H1 (cell line): ENCODE measurements around the gene LIPC. TPM values are rescaled to one million over a fixed set of nuclear protein-coding genes. Genes with fewer than 3 reads are reported as not detected.
A peak's percentile ranks its signal among the peaks of the same experiment; 100 is the strongest.

Experiments used
- CTCF ChIA-PET: fragments of 300-600 bp; sonication (Branson Sonifier 250); formaldehyde crosslinking; loops from one replicate; lab custom pipeline; 2021; ENCODE audit not compliant: partially characterized antibody; lab: Charles Lee
- POLR2A ChIA-PET: fragments of 300-600 bp; sonication (Branson Sonifier 250); formaldehyde crosslinking; loops from one replicate; lab custom pipeline; 2021; ENCODE audit warnings: inconsistent platforms; ENCODE audit not compliant: partially characterized antibody; lab: Charles Lee
- DNase-seq, 2 experiments: peaks; one replicate each; pipeline versions ENCODE4 v3.0.0 to v3.0.0-alpha.2; 2010 to 2022; ENCODE audit warnings: low spot score in 2 of 2, low read depth in 1 of 2, mixed read lengths in 1 of 2
- FAIRE-seq: peaks from 2 replicates; lab custom pipeline; 2011; peaks lifted over from hg19 to GRCh38; lab: Jason Lieb, UNC
- H2AFZ ChIP-seq: 2 replicates; pipeline ENCODE4 v1.8.1; 2012; ENCODE audit warnings: low read length, inconsistent platforms
- H2AK5ac ChIP-seq: 2 replicates; pipeline ENCODE4 v1.6.1; 2013; ENCODE audit warnings: low read depth, low read length
- H2BK120ac ChIP-seq: replicated peaks from 2 replicates; pipeline ENCODE3; 2013; ENCODE audit warnings: low read depth, low read length, inconsistent platforms
- H2BK12ac ChIP-seq: 2 replicates; pipeline ENCODE4 v1.6.1; 2013; ENCODE audit warnings: low read depth, low read length
- H2BK15ac ChIP-seq: 2 replicates; pipeline ENCODE4 v1.6.1; 2013; ENCODE audit warnings: low read length
- H2BK20ac ChIP-seq: 2 replicates; pipeline ENCODE4 v1.6.1; 2013; ENCODE audit warnings: low read length
- H2BK5ac ChIP-seq: 2 replicates; pipeline ENCODE4 v1.6.1; 2013; ENCODE audit warnings: low read depth, low read length
- H3K14ac ChIP-seq: 2 replicates; pipeline ENCODE4 v1.6.1; 2013; ENCODE audit warnings: inconsistent platforms; ENCODE audit not compliant: insufficient read length
- H3K18ac ChIP-seq: 2 replicates; pipeline ENCODE4 v1.6.1; 2013; ENCODE audit warnings: low read length; ENCODE audit errors: extremely low read depth
- H3K23ac ChIP-seq: 2 replicates; pipeline ENCODE4 v1.6.1; 2013; ENCODE audit warnings: inconsistent platforms; ENCODE audit not compliant: insufficient read length
- H3K23me2 ChIP-seq: 2 replicates; pipeline ENCODE4 v1.6.1; 2013; ENCODE audit warnings: low read depth, low read length
- H3K27ac ChIP-seq: 2 replicates; pipeline ENCODE4 v1.6.1; 2011; ENCODE audit warnings: low read depth, low read length, inconsistent platforms
- H3K27me3 ChIP-seq, 4 experiments: replicated peaks in 1 of 4; 1 replicate in 1 of 4; 2 replicates in 3 of 4; pipeline versions ENCODE4 v1.6.1 to v1.8.1; 2011 to 2013; ENCODE audit warnings: low read length in 3 of 4, mild to moderate bottlenecking in 3 of 4, inconsistent platforms in 2 of 4, mixed read lengths in 2 of 4, moderate library complexity in 1 of 4; ENCODE audit not compliant: control insufficient read depth in 3 of 4, insufficient read depth in 3 of 4; ENCODE audit errors: extremely low read depth in 1 of 4
- H3K36me3 ChIP-seq, 4 experiments: 2 replicates each; pipeline versions ENCODE4 v1.6.1 to v1.8.1; 2011 to 2013; ENCODE audit warnings: mild to moderate bottlenecking in 4 of 4, low read length in 3 of 4, moderate library complexity in 2 of 4, control low read depth in 1 of 4, inconsistent platforms in 1 of 4; ENCODE audit not compliant: insufficient read depth in 4 of 4, control insufficient read depth in 2 of 4
- H3K4ac ChIP-seq: replicated peaks from 2 replicates; pipeline ENCODE3; 2013; ENCODE audit warnings: low read length, low read depth, mixed read lengths, inconsistent platforms; ENCODE audit not compliant: insufficient read length
- H3K4me1 ChIP-seq, 4 experiments: replicated peaks in 1 of 4; 1 replicate in 1 of 4; 2 replicates in 3 of 4; pipeline versions ENCODE4 v1.6.1 to v1.8.1; 2011 to 2013; ENCODE audit warnings: low read length in 3 of 4, inconsistent platforms in 2 of 4, mixed read lengths in 1 of 4; ENCODE audit not compliant: insufficient read depth in 4 of 4, control insufficient read depth in 3 of 4
- H3K4me2 ChIP-seq, 2 experiments: 2 replicates each; pipeline versions ENCODE4 v1.6.1 to v1.8.1; 2011 to 2013; ENCODE audit warnings: low read depth in 2 of 2, low read length in 2 of 2, control low read depth in 1 of 2, inconsistent platforms in 1 of 2, mild to moderate bottlenecking in 1 of 2; ENCODE audit not compliant: insufficient read depth in 1 of 2
- H3K4me3 ChIP-seq, 4 experiments: fragments of 200-600, 300-600 bp in 1 of 4; sonication (generic), shearing (Covaris generic), sonication (Bioruptor Twin) in 1 of 4; 2 replicates each; pipeline versions ENCODE4 v1.5.1 to v1.8.1; 2011 to 2016; ENCODE audit warnings: low read length in 4 of 4, low read depth in 3 of 4, control low read depth in 2 of 4, inconsistent platforms in 2 of 4, mild to moderate bottlenecking in 2 of 4, mixed read lengths in 1 of 4, moderate library complexity in 1 of 4; ENCODE audit not compliant: insufficient read depth in 2 of 4; ENCODE audit errors: extremely low read depth in 1 of 4
- H3K56ac ChIP-seq: replicated peaks from 2 replicates; pipeline ENCODE3; 2013; ENCODE audit warnings: low read depth, mild to moderate bottlenecking, mixed read lengths, low read length, inconsistent platforms; ENCODE audit not compliant: insufficient read length
- H3K79me1 ChIP-seq: 2 replicates; pipeline ENCODE4 v1.6.1; 2013; ENCODE audit warnings: low read depth, low read length, control low read depth
- H3K79me2 ChIP-seq, 2 experiments: 2 replicates each; pipeline versions ENCODE4 v1.6.1 to v1.8.1; 2012 to 2013; ENCODE audit warnings: low read length in 2 of 2, mild to moderate bottlenecking in 2 of 2, inconsistent platforms in 1 of 2; ENCODE audit not compliant: insufficient read depth in 2 of 2, control insufficient read depth in 1 of 2
- H3K9ac ChIP-seq, 4 experiments: replicated peaks in 1 of 4; 1 replicate in 1 of 4; 2 replicates in 3 of 4; pipeline versions ENCODE4 v1.6.1 to v1.8.1; 2011 to 2013; ENCODE audit warnings: low read depth in 3 of 4, low read length in 3 of 4, control low read depth in 2 of 4, mild to moderate bottlenecking in 2 of 4, moderate library complexity in 2 of 4, inconsistent platforms in 1 of 4; ENCODE audit errors: extremely low read depth in 1 of 4
- H3K9me3 ChIP-seq, 2 experiments: 2 replicates each; pipeline versions ENCODE4 v1.6.1 to v1.8.1; 2012 to 2013; ENCODE audit warnings: mild to moderate bottlenecking in 2 of 2, moderate library complexity in 2 of 2, control low read depth in 1 of 2, inconsistent platforms in 1 of 2, low read depth in 1 of 2, low read length in 1 of 2, mixed read lengths in 1 of 2; ENCODE audit not compliant: insufficient read depth in 2 of 2
- H4K20me1 ChIP-seq, 2 experiments: replicated peaks in 1 of 2; 2 replicates each; pipeline versions ENCODE3 to v1.8.1; 2011 to 2013; ENCODE audit warnings: inconsistent platforms in 2 of 2, low read length in 2 of 2, mild to moderate bottlenecking in 1 of 2; ENCODE audit not compliant: insufficient read depth in 2 of 2, control insufficient read depth in 1 of 2
- H4K5ac ChIP-seq: 2 replicates; pipeline ENCODE4 v1.6.1; 2013; ENCODE audit warnings: low read length, low read depth, mixed read lengths, inconsistent platforms; ENCODE audit not compliant: insufficient read length
- H4K8ac ChIP-seq: 2 replicates; pipeline ENCODE4 v1.8.0; 2013; ENCODE audit warnings: mild to moderate bottlenecking, moderate library complexity, low read length, inconsistent platforms; ENCODE audit not compliant: insufficient read depth; ENCODE audit errors: extremely low read depth
- H4K91ac ChIP-seq: replicated peaks from 2 replicates; pipeline ENCODE3; 2013; ENCODE audit warnings: low read length, mixed read lengths, inconsistent platforms; ENCODE audit not compliant: insufficient read length
- EP300 ChIP-seq, 2 experiments: IDR thresholded peaks; 1 replicate in 1 of 2; 2 replicates in 1 of 2; pipeline ENCODE4 v1.6.1; 2011 to 2012; ENCODE audit warnings: low read depth in 2 of 2, low read length in 2 of 2, mild to moderate bottlenecking in 2 of 2, borderline replicate concordance in 1 of 2, inconsistent platforms in 1 of 2, moderate library complexity in 1 of 2
- JUND ChIP-seq: IDR thresholded peaks from 2 replicates; pipeline ENCODE4 v1.6.1; 2011; ENCODE audit warnings: mild to moderate bottlenecking, improper control_type of control experiment, low read length
- POLR2A ChIP-seq, 2 experiments: IDR thresholded peaks; 1 replicate in 1 of 2; 2 replicates in 1 of 2; pipeline ENCODE4 v1.6.1; 2011; ENCODE audit warnings: low read depth in 2 of 2, low read length in 2 of 2, mild to moderate bottlenecking in 2 of 2; ENCODE audit errors: control extremely low read depth in 1 of 2
- SP2 ChIP-seq: IDR thresholded peaks from 2 replicates; pipeline ENCODE4 v1.6.1; 2012; ENCODE audit warnings: mild to moderate bottlenecking, low read length, inconsistent platforms
- TBP ChIP-seq: IDR thresholded peaks from 2 replicates; pipeline ENCODE4 v1.6.1; 2011; ENCODE audit warnings: low read depth, low read length, improper control_type of control experiment
- WGBS, 2 experiments: shearing (Covaris generic) in 1 of 2; methylation state at CpG; one replicate each; pipeline versions ENCODE4 v1.1.6 to v1.1.7; 2013 to 2015; ENCODE audit warnings: low lambda C conversion rate in 2 of 2, mixed read lengths in 2 of 2, inconsistent platforms in 1 of 2, low coverage in 1 of 2, missing lambda C conversion rate in 1 of 2; ENCODE audit not compliant: insufficient replicate concordance in 2 of 2, insufficient coverage in 1 of 2, insufficient read length in 1 of 2; ENCODE audit errors: extremely low coverage in 1 of 2, missing lambda C conversion rate in 1 of 2; 5-methylcytosine and 5-hydroxymethylcytosine counted together
- polyA plus RNA-seq, 7 experiments: library from polyadenylated mRNA; depleted of rRNA in 3 of 7; stranded (reverse) in 5 of 7; unstranded in 2 of 7; fragments of >200 nt in 5 of 7; fragments of 200-250 nt in 2 of 7; gene quantifications; 1 replicate in 5 of 7; 2 replicates in 1 of 7; 4 replicates in 1 of 7; pipeline versions ENCODE4 v1.2.1 to v1.2.3, GENCODE V29; 2011 to 2013; ENCODE audit warnings: missing spikeins in 2 of 7, mixed read lengths in 2 of 7
- total RNA-seq: library from RNA; stranded (reverse); fragmentation: NEBNext Ultra II Directional; extraction: Animal tissue kit (Norgen Biotek cat#: 25700); gene quantifications from 2 replicates; pipeline ENCODE4 v1.2.1, GENCODE V29; 2021

The LIPC gene
- total and polyA plus RNA-seq, 2 of the 8 experiments (the other 6 are each of a cell fraction or from before 2014, with no cell fraction given): not detected

DNA sequence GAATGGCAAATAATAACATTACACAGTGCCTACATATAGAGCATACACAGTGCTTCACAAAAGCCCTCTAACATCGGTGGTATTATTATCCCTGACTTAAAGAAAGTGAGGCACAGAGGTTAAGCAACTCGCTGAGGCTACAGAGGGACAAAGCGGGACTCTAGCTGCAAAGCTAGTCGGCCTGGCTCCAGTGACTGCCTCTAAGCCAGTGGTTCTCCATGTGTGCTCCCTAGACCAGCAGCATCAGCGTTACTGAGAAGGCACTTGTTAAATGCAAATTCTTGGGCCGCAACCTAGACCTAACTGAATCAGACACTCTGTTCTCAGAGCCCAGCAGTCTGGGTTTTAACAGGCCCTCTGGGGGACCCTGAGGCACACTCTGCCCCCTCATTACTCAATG, 33.1 kb upstream of the LIPC start:
- H4K8ac ChIP-seq: no peak overlapping the region
- no peak overlapping the region for H2BK15ac ChIP-seq
- H3K18ac ChIP-seq: no peak overlapping the region
- H3K79me1 ChIP-seq: no peaks in the 10 kb centered on the region
- H2AFZ ChIP-seq: peak overlapping the region; percentile 74; the same call in 1 of the 2 replicates
- ChIA-PET POLR2A (no interaction called here), CTCF (interaction anchor here (1.0 kb wide), 1 partner anchor 216 kb away, joined by 3 read pairs; no protein-coding TSS in a partner anchor)
- no peak overlapping the region for H2BK5ac ChIP-seq
- no peak overlapping the region for H2BK20ac ChIP-seq
- H3K23me2 ChIP-seq: no peaks in the 10 kb centered on the region
- no peak for DNase-seq
- no peak overlapping the region for H3K9ac ChIP-seq
- H3K56ac ChIP-seq: no peak overlapping the region
- H2BK120ac ChIP-seq: no peak overlapping the region
- no peak overlapping the region for H3K4ac ChIP-seq
- H3K79me2 ChIP-seq: no peaks in the 10 kb centered on the region
- TF ChIP-seq POLR2A (IDR thresholded peaks at IDR 0.05; ENCODE audit: control extremely low read depth in 1 of 2, low read depth in 2 of 2, low read length in 2 of 2): no peak
- no peak for TF ChIP-seq SP2
- TF ChIP-seq EP300 (IDR thresholded peaks at IDR 0.05; ENCODE audit: borderline replicate concordance in 1 of 2, low read depth in 2 of 2, low read length in 2 of 2): no peak
- TF ChIP-seq JUND: no peak
- no peak for TF ChIP-seq TBP
- H4K5ac ChIP-seq: no peak overlapping the region
- no peak overlapping the region for H4K91ac ChIP-seq
- no peak overlapping the region for H3K14ac ChIP-seq
- WGBS, 2 experiments: 82% methylated on average over 6 of the region's 6 CpGs; no CpG with 5 or more reads in 1 of the 2 experiments
- H3K23ac ChIP-seq: no peak overlapping the region
- no peak overlapping the region for H2BK12ac ChIP-seq
- no peaks in the 10 kb centered on the region for H3K4me1 ChIP-seq
- H3K27me3 ChIP-seq: no peaks in the 10 kb centered on the region; a peak in 1 of 7 replicates
- FAIRE-seq: no peak
- H2AK5ac ChIP-seq: no peak overlapping the region
- no peak overlapping the region for H3K4me2 ChIP-seq
- H3K9me3 ChIP-seq: no peaks in the 10 kb centered on the region
- H3K27ac ChIP-seq: no peak overlapping the region
- no peaks in the 10 kb centered on the region for H4K20me1 ChIP-seq
- no peak overlapping the region for H3K4me3 ChIP-seq
- no peaks in the 10 kb centered on the region; a peak in 1 of 8 replicates for H3K36me3 ChIP-seq
